ENCODE results near the gene FERMT1. TPM values are rescaled to one million over a fixed set of nuclear protein-coding genes. Genes with fewer than 3 reads are reported as not detected.
A peak's percentile ranks its signal among the peaks of the same experiment; 100 is the strongest.
"Not testable (repeated sequence)": the region's sequence is repeated elsewhere in the genome, so short reads cannot be mapped to it uniquely, and the experiment has no call there.

The FERMT1 gene
- total and polyA plus RNA-seq, 3 experiments from 2014 or later = 0.22 to 0.26 TPM; not detected in 1

DNA sequence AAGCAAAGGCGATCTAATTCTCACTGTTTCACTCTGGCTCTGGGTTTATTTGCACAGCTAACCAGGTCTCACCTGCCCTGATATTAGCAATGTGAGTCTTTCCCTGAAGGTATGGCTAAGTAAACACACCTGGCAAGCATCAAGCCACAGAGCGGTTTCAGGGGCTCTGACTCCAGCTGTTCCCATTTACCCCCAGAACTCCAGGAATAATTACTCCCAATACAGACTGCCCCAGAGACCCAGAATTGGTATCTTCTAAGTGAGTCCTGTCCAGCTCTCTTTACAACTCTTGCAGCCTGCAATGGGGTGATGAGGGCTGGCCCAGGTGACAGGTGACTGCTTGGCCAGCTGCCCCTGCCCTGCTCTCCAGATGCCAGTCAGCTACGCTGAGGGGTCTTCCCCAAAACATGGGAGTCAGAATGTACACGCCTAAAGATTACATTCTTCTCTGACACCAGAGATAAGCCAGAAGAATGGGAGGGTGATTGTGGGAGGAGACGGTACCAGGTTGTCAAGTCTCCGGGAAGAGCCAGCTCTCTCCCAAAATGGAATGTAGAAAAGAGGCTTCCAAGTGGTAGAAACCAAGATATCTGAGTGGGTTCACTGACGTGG lies 64.0 kb downstream of the FERMT1 start:
- Mint-ChIP-seq H3K9me3 (no peaks in the 10 kb centered on the region), H3K36me3 (peaks cover 0 to 1% (median 0%) of the 10 kb centered on the region in 3 donors), H3K27ac (no peak overlapping the region), H3K27me3 (peaks cover 14 to 35% of the 10 kb centered on the region in 2 donors), H3K4me1 (peaks cover 0 to 4% (median 3%) of the 10 kb centered on the region in 3 donors), H3K4me3 (no peak overlapping the region)
- H3K36me3 ChIP-seq (ENCODE audit: insufficient read depth, low read length) = no peaks in the 10 kb centered on the region
- no peaks in the 10 kb centered on the region for H3K27me3 ChIP-seq (ENCODE audit: insufficient read depth, low read length, poor library complexity, severe bottlenecking)
- no peak overlapping the region for H3K4me3 ChIP-seq (ENCODE audit: low read length)
- no peak overlapping the region for H3K27ac ChIP-seq (ENCODE audit: low read depth, low read length)
- no peaks in the 10 kb centered on the region for H3K9me3 ChIP-seq (ENCODE audit: low read length)
- no peak for DNase-seq
- ChIA-PET CTCF (no interaction called here), POLR2A (no interaction called here)
- H3K4me1 ChIP-seq (ENCODE audit: insufficient read depth, low read length) = no peaks in the 10 kb centered on the region

- ChIA-PET CTCF (no interaction called here), POLR2A (no interaction called here)
- Histone ChIP-seq H3K4me3 (ENCODE audit: low read length) (no peak overlapping the region), H3K9me3 (ENCODE audit: low read length) (no peaks in the 10 kb centered on the region), H3K4me1 (ENCODE audit: insufficient read depth, low read length) (no peaks in the 10 kb centered on the region), H3K27me3 (ENCODE audit: insufficient read depth, low read length, poor library complexity, severe bottlenecking) (no peaks in the 10 kb centered on the region), H3K36me3 (ENCODE audit: insufficient read depth, low read length) (no peaks in the 10 kb centered on the region), H3K27ac (ENCODE audit: low read depth, low read length) (no peak overlapping the region)
- Mint-ChIP-seq H3K27ac (no peak overlapping the region), H3K4me3 (no peak overlapping the region), H3K9me3 (no peaks in the 10 kb centered on the region), H3K36me3 (no peaks in the 10 kb centered on the region), H3K4me1 (peaks cover 6 to 9% (median 8%) of the 10 kb centered on the region in 3 donors), H3K27me3 (peaks cover 17 to 40% of the 10 kb centered on the region in 2 donors)
- DNase-seq = no peak
These were observed 65.1 kb downstream of the FERMT1 start for GRCh38 chr20:6057691-6058090.

DNA sequence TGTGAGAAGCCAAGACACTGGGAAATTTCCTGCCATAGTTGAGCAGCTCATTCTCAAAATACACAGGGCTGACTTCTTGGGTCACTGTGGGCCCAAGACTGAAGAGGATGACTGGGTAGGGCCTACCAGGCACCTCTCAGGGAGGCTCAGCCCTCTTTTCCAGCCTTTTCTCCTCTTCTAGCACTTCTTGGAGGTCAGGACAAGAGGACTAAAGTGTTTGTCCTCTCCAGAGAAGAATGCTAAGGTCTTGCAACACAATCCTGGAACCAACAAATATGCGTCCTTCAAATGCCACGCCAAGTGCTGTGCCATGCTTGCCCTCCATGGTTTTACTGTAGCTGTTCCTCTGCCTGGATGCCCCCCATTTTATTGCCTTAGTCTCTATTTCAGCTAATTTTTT lies 65.7 kb downstream of the FERMT1 start:
- CTCF ChIA-PET = no interaction called here
- no peak for DNase-seq
- H3K27me3 Mint-ChIP-seq = peaks cover 18 to 37% of the 10 kb centered on the region in 2 donors

DNA sequence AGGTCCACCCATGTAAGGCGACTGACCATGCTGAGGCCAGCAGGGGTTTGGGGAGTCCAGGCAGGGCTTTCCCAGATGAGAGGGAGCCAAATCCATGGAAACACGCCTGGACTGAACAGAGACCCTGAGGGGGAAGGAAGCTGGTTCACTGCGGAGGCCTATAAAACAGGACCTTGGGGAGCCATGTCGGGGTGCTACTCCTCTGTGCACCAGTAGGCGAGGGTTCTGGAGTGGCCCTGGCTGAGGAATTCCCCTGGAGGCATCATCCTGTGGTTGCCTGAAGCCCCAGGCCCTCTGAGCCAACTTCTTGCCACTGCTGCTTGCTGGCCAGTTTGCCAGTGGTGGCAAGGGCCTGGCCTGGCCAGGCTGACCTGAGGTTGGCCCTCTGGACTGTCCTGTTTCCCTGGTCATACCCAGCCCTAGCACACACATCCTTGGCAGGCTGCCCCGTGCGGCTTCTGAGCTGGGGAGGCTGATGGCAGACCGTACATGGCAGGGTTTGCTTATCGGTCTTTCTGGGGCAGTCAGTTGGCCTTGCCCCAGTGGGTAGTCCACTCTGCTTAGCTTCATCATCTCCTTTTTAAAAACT lies 66.8 kb downstream of the FERMT1 start:
- Mint-ChIP-seq H3K27ac (no peak overlapping the region), H3K4me1 (peaks cover 6 to 9% (median 6%) of the 10 kb centered on the region in 3 donors), H3K27me3 (peaks cover 23 to 43% of the 10 kb centered on the region in 2 donors), H3K4me3 (no peak overlapping the region), H3K36me3 (no peaks in the 10 kb centered on the region), H3K9me3 (no peaks in the 10 kb centered on the region)
- ChIA-PET CTCF (no interaction called here), POLR2A (no interaction called here)
- no peaks in the 10 kb centered on the region for H3K9me3 ChIP-seq (ENCODE audit: low read length)
- no peak overlapping the region for H3K4me3 ChIP-seq (ENCODE audit: low read length)
- H3K27ac ChIP-seq (ENCODE audit: low read depth, low read length) = no peak overlapping the region
- H3K4me1 ChIP-seq (ENCODE audit: insufficient read depth, low read length) = no peaks in the 10 kb centered on the region
- H3K27me3 ChIP-seq (ENCODE audit: insufficient read depth, low read length, poor library complexity, severe bottlenecking) = no peaks in the 10 kb centered on the region
- DNase-seq = no peak
- no peaks in the 10 kb centered on the region for H3K36me3 ChIP-seq (ENCODE audit: insufficient read depth, low read length)

More for the DNA sequence above, 65.7 kb downstream of the FERMT1 start:
- Mint-ChIP-seq H3K9me3 (no peaks in the 10 kb centered on the region), H3K4me1 (peaks cover 6 to 9% (median 8%) of the 10 kb centered on the region in 3 donors), H3K27ac (no peak overlapping the region), H3K36me3 (no peaks in the 10 kb centered on the region), H3K4me3 (no peak overlapping the region)
- no peak overlapping the region for H3K27ac ChIP-seq (ENCODE audit: low read depth, low read length)
- POLR2A ChIA-PET = no interaction called here
- H3K36me3 ChIP-seq (ENCODE audit: insufficient read depth, low read length) = no peaks in the 10 kb centered on the region
- no peak overlapping the region for H3K4me3 ChIP-seq (ENCODE audit: low read length)
- no peaks in the 10 kb centered on the region for H3K27me3 ChIP-seq (ENCODE audit: insufficient read depth, low read length, poor library complexity, severe bottlenecking)
- H3K4me1 ChIP-seq (ENCODE audit: insufficient read depth, low read length) = no peaks in the 10 kb centered on the region
- H3K9me3 ChIP-seq (ENCODE audit: low read length) = no peaks in the 10 kb centered on the region

- no peaks in the 10 kb centered on the region for H3K27me3 ChIP-seq (ENCODE audit: insufficient read depth, low read length, poor library complexity, severe bottlenecking)
- no peak overlapping the region for H3K4me3 ChIP-seq (ENCODE audit: low read length)
- Mint-ChIP-seq H3K4me3 (no peak overlapping the region), H3K9me3 (no peaks in the 10 kb centered on the region), H3K36me3 (no peaks in the 10 kb centered on the region), H3K27ac (no peak overlapping the region), H3K27me3 (peaks cover 24 to 51% of the 10 kb centered on the region in 2 donors), H3K4me1 (peaks cover 5 to 9% (median 6%) of the 10 kb centered on the region in 3 donors)
- ChIA-PET POLR2A (interaction anchor here (0.7 kb wide), 1 partner anchor 362 kb away, joined by 4 read pairs; no protein-coding TSS in a partner anchor), CTCF (no interaction called here)
- H3K9me3 ChIP-seq (ENCODE audit: low read length) = no peaks in the 10 kb centered on the region
- DNase-seq = no peak
- no peak overlapping the region for H3K27ac ChIP-seq (ENCODE audit: low read depth, low read length)
- no peaks in the 10 kb centered on the region for H3K4me1 ChIP-seq (ENCODE audit: insufficient read depth, low read length)
- H3K36me3 ChIP-seq (ENCODE audit: insufficient read depth, low read length) = no peaks in the 10 kb centered on the region
These were observed 67.6 kb downstream of the FERMT1 start for GRCh38 chr20:6055161-6055783.

- H3K4me3 ChIP-seq (ENCODE audit: low read length); H3K27ac Mint-ChIP-seq; H3K27me3 ChIP-seq (ENCODE audit: insufficient read depth, low read length, poor library complexity, severe bottlenecking); H3K9me3 ChIP-seq (ENCODE audit: low read length); H3K4me1 ChIP-seq (ENCODE audit: insufficient read depth, low read length); H3K27ac ChIP-seq (ENCODE audit: low read depth, low read length); H3K36me3 Mint-ChIP-seq; H3K4me1 Mint-ChIP-seq; POLR2A ChIA-PET; H3K36me3 ChIP-seq (ENCODE audit: insufficient read depth, low read length); CTCF ChIA-PET; DNase-seq; H3K9me3 Mint-ChIP-seq; H3K4me3 Mint-ChIP-seq: not testable (repeated sequence)
- peaks cover 24 to 50% of the 10 kb centered on the region in 2 donors for H3K27me3 Mint-ChIP-seq
These were observed 68.2 kb downstream of the FERMT1 start for GRCh38 chr20:6054689-6055051.

DNA sequence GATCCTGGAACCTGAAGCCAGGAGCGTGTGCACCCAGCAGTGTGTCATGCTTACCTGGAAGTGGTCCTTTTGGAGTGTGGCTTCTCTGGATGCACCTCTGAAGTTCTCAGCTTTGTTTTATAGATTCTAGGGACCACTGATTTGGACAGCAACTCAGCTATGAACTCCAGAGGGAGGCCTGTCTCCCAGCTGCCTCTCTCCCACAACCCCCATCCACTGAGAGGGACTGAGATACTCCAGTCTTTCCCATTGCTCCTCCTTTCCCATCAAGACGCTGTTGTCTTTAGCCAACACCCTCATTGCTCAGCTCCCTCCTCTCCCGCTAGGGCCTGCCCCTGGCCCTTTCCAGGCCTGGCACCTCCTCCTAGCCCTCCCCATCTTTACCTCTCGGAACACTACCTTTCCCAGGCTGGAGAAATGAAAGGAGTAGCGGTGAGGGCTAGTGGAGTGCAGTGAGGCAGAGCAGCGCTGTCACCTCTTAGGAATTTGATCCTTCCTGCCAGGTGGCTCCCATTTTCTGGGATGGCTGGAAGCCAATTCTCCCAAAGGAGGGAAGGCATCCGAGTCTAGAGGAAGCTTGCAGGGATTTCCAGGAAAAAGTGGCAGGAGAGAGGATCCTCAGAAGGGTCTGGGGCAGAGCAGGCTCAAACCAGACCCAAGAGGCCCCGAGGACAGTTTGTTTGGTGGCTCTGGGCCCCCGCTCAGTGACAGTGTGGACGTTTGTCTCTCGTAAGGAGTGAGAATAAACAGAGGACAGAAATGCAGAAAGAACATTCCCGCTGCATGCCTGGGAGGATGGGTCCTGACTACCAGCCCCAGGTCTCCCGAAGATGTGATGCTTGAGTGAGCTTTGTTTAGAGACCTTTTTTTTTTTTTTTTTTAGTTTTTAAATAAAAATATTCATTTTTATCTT lies 68.8 kb downstream of the FERMT1 start, which contains the start of gene LRRN4:
Gene LRRN4, minus strand, starts transcription at position 285 of the 913 bp plus-strand sequence. CDS start 1,261 bp downstream, outside the sequence.
- peak within 1 kb of the TSS in 1 of 8 donors; percentile 60 for H3K27ac Mint-ChIP-seq
- H3K9me3 ChIP-seq (ENCODE audit: low read length) = no peaks in the 10 kb centered on the region
- no peak within 1 kb of the TSS for H3K4me3 ChIP-seq (ENCODE audit: low read length)
- POLR2A ChIA-PET = no interaction called here
- H3K36me3 Mint-ChIP-seq = no peaks in the 10 kb centered on the region
- H3K36me3 ChIP-seq (ENCODE audit: insufficient read depth, low read length) = no peaks in the 10 kb centered on the region
- DNase-seq = no peak
- no peaks in the 10 kb centered on the region for H3K4me1 ChIP-seq (ENCODE audit: insufficient read depth, low read length)
- H3K27ac ChIP-seq (ENCODE audit: low read depth, low read length) = no peak within 1 kb of the TSS
- peaks cover 19 to 43% of the 10 kb centered on the region in 2 donors for H3K27me3 Mint-ChIP-seq
- no peaks in the 10 kb centered on the region for H3K27me3 ChIP-seq (ENCODE audit: insufficient read depth, low read length, poor library complexity, severe bottlenecking)
- CTCF ChIA-PET = interaction anchor here (0.7 kb wide), 1 partner anchor 524 kb away, joined by 3 read pairs; no protein-coding TSS in a partner anchor
- no peaks in the 10 kb centered on the region for H3K9me3 Mint-ChIP-seq
- peaks cover 5 to 9% (median 6%) of the 10 kb centered on the region in 3 donors for H3K4me1 Mint-ChIP-seq
- peak within 1 kb of the TSS in 2 of 7 donors; percentile 0 to 57 for H3K4me3 Mint-ChIP-seq
